GM18519 (cell line): ENCODE results near the gene CEACAM20.
A peak's percentile ranks its signal among the peaks of the same experiment; 100 is the strongest.
"Not testable (repeated sequence)": the region's sequence is repeated elsewhere in the genome, so short reads cannot be mapped to it uniquely, and the experiment has no call there.

Source experiments
- ATAC-seq: cut with Tn5 transposase; IDR thresholded peaks from one replicate; pipeline ENCODE4 v1.9.1; 2021; ENCODE audit warnings: mild to moderate bottlenecking, moderate library complexity; ENCODE audit not compliant: unreplicated experiment, low FRiP score

The CEACAM20 gene

DNA sequence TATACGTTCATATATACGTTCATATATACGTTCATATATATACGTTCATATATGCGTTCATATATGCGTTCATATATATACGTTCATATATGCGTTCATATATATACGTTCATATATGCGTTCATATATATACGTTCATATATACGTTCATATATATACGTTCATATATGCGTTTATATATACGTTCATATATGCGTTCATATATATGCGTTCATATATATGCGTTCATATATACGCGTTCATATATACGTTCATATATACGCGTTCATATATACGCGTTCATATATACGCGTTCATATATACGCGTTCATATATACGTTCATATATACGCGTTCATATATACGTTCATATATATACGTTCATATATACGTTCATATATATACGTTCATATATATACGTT, 21.5 kb upstream of the CEACAM20 start:
- not testable (repeated sequence) for ATAC-seq

DNA sequence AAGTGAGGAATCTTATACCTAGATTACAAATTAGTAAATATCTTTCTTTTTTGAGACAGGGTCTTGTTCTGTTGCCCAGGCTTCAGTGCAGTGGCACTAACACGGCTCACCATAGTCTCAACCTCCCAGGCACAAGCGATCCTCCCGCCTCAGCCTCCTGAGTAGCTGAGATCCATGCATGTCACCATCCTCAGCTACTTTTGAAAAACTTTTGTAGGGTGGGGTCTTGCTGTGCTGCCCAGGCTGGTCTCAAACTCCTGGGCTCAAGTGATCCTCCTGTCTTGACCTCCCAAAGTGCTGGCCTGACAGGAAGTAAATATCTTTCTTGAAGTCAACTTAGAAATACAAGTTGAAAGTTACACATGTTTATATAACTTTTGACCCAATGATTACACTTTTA, 20.0 kb upstream of the CEACAM20 start:
- no peak for ATAC-seq

DNA sequence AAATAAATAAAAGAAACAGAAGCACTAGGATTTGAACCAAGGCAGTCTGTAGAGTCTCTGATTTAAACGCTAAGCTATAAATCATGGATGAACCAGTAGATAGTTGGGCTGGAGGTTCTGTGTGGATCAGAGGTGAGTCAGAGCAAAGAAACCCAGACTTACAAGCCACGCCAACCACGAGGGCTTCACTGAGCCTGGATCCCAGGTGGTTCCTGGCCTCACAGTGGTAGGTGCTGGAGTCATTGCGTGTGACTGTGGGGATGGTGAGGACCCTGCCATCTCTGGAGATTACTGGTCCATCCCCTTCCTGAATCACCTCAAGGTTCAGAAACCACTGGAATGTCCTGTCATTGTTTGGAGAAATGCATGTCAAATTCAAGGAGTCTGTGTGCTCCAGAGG, 19.3 kb upstream of the CEACAM20 start:
- no peak for ATAC-seq

DNA sequence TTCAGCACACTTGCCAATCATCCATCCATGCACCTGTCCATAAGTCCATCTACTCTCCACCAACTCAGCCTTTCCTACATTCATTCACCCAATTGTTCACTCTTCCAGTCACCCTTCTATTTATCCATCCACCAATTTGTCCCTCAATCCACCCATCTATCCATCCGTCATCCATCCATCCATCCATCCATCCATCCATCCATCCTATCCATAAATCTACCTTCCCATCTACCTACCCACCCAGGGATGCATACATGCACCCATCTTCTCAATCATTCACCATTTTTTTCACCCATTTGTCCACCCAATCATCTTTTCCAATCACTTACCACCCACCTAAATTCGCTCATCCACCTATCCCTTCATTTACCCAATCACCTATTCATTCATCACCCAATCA, 14.6 kb upstream of the CEACAM20 start:
- ATAC-seq: no peak

DNA sequence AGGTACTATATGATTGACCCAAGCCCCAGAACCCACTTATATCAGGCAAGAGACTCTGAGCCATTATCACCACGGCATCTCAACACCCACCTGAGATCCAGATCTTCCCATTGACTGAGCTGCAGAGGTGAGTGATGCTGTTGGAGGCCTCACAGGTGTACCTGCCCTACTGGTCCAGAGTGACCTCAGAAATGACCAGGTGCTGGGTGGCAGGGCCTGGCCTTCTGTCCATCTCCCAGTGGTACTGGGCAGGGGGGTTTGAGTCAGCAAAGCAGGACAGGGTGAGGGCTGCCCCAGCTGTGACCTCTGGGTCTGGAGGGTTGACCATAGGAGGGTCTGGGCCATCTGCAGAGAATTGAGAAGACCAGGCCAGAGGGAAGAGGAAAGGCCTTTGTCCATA, 13.2 kb upstream of the CEACAM20 start:
- ATAC-seq: no peak

DNA sequence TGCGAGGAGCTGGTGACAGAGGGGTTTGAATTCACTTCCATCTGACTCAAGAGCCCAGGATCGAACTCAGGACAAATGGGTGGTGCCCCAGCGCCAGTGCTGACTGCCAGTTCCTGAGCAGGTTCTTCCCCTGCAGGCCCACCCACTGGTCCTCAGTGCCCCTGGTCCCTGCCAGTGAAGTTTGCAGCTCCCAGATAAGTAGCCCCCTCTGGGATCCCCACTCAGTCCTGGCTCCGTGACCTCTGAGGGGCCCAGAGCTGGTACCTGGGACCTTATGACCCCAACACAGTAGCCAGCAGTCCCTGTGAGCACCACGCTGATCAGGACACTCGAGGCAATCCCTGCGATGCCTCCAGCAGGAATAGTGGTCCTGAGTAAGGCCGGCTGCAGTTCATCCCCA, 11.3 kb upstream of the CEACAM20 start:
- no peak for ATAC-seq

DNA sequence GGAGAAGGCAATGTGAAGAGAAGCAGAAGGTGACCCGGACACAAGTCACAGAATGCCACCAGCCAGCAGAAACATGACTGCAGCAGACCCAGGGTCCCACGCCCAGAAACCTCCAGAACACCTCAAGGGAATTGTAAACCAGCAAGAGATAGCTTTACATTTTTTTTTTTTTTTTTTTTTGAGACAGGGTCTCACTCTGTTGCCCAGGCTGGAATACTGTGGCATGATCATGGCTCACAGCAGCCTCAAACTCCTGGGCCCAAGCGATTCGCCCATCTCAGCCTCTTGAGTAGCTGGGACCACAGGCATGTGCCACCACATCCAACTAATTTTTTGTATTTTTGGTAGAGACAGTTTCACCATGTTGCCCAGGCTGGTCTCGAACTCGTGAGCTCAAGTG, 10.5 kb upstream of the CEACAM20 start:
- no peak for ATAC-seq

DNA sequence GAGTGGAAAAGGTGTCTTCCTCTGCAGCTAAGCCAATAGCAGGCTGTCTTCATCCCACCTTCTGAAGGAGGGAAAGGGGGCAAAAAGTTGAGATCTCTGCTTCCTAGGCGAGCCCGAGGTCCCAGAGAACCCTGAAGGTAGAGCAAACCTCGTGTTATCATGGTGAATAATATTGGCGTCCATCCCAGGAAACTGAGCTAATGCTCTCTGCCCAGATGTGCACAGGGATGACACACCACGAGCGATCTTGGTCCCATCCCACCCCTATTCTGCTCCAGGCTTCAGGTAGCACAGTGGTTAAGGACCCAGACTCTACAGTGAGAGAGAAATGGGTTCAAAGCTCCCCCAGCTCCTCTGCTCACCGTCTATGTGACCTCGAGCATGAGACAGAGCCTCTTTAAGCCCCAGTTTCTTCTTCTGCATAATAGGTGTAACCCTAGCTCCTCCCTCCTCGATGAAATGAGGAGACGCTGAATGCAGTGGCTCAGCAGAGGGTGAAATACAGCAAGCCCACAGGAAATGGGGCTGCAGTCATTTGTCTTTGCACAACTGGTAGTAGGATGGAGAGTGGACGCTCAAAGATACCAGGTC, 9.9 kb upstream of the CEACAM20 start:
- ATAC-seq: no peak

DNA sequence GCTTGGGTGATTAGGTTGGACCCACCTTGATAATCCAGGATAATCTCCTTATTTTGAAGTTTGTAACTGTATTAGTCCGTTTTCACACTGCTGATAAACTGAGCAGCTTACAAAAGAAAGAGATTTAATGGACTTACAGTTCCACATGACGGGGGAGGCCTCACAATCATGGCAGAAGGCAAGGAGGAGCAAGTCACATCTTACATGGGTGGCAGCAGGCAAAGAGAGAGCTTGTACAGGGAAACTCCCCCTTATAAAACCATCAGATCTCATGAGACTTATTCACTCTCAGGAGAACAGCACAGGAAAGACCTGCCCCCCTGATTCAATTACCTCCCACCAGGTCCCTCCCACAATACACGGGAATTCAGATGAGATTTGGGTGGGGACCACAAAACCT, 5.9 kb upstream of the CEACAM20 start:
- ATAC-seq: not testable (repeated sequence)

DNA sequence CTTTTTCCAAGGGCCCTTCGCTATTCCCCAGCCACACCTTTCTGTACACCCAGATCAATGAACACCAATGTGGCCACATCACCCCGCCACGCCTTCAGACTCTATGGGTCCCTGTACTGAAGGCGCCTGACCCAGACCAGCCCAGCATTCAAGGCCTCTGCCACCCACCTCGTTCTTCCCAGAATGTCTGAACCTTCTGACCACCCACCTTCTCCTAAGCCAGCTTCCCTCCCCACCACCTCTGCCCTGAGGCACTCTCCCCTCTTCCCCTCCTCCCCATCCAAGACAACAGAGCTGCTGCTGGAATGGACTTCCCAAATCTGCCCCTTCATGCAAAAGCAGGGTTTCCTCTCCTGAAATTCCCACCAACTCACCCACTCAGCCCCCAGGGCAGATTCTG, 3.3 kb upstream of the CEACAM20 start:
- ATAC-seq: no peak

DNA sequence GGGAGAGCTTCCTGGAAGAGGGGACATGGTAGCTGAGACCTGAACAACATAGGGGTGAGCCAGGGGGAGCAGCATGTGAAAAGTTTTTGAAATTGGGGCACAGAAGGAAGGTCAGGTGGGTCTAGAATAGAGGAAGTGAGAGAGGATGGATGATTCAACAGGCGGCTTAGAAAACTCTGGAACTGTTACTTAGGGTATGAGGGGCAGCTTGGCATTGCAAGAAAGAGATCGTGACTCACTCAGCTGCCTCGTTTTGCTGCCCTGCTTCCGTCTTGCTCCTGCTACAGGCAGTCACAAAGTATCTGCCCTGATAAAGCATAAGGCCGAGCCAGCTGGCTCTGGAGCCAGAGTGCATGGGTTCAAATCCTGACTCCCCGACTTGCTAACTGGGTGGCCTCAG, 1.3 kb upstream of the CEACAM20 start:
- ATAC-seq: no peak

DNA sequence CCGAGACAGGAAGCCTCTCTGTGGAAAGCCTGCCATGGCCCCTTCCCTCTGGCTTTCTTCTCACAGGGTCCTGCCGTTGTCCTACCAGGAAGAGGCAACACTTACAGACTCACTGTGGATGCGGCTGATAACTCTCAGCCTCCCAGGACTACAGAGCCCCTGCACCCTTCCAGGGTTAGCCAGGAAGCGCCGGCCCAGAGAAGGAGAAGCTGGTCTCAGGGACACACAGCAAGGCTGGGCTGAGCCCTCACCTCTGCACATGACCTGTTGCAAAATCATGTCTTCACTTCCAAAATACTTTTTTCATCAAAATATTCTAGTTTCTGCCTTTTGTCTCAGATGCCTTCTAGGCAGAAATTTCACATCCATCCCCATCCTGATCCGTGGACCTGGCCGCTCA, 1.9 kb downstream of the CEACAM20 start:
- no peak for ATAC-seq

DNA sequence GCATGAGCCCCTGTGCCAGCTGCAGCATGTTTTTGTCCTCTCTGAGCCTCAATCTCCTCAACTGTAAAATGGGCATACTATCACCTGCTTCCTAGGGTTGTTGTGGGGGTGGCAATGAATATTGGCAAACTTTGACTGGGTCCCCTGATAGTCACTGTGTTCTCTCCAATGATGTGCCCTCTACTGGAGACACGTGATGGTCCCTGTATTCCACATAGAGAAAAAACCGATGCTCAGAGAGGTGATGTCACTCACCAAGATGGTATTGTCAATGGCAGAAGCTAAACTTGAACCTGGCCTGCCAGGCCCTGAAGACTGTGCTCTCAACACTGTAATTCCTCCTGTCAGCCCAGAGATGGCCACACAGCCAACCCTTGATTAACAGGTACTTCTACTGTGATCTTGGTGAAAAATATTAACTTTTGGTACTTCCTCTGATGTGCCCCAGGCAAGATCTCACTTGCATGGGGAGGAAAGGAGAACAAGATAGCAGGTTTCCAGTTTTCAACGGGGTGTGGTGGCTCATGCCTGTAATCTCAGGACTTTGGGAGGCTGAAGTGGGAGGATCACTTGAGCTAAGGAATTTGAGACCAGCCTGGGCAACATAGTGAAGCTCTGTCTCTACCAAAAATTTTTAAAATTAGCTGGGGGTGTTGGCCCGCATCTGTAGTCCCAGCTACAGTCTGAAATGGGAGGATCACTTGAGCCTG, 3.6 kb downstream of the CEACAM20 start:
- ATAC-seq: no peak

DNA sequence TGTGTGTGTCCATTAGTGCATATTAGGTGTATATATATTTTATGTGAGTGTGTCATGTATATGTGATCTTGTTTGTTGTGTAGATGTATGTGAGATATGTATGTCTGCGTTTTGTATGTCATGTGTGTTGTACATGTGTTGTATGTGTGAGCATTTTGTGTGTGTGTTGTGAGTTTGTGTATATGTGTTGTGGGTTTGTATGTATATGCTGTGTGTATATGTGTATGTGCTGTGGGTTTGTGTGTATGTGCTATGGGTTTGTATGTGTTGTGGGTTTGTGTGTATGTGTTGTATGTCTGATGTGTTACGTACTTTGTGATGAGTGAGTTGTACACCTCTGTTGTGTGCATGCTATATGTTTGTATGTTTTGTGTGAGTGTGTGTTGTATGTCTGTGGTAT, 8.1 kb downstream of the CEACAM20 start:
- no peak for ATAC-seq

DNA sequence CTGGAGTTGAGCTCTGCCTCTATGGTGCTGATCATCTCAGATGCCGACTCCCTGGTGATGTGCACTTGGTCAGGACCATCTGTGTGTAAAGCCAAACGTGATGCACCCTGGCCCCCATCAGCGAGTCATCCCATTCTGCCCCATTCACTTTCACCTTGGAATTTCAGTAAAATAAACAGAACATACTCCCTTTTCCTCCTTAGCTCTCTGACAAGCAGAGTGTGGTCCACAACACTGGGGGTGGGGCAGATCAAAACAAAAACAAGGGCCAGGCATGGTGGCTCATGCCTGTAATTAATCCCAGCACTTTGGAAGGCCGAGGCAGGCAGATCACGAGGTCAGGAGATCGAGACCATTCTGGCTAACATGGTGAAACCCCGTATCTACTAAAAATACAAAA, 12.3 kb downstream of the CEACAM20 start:
- ATAC-seq: no peak

DNA sequence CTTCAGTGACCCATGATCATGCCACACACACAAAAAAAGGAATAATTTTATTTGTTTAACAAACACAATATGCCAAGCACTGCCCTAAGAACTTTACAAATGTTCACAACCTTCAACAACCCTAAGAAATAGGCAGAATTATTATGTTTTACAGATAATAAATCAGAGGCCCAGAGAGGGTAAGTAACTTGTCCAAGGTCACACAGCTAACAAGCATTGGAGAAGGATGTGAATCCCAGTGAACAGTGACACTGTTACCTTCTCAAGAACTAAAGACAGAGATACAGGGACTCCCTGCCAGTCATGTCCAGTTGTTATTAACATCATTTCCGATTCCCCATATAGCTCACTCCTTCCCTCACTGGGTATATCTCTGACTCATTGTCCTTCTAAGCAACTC, 13.6 kb downstream of the CEACAM20 start:
- no peak for ATAC-seq

DNA sequence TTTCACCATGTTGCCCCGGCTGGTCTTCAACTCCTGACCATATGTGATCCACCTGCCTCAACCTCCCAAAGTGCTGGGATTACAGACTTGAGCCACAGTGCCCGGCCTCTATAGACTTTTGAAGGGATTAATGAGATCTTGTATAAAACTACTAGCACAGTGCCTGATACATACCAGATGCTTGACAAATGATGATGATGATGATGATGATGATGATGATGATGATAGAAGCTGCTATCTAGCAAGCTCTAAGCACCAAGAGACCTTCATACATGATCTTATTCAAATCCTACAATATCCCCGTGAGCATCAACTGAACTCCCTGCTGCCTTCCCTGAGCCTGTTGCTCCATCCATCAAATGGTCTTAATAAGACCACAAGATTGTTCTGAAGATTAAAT, 14.4 kb downstream of the CEACAM20 start:
- ATAC-seq: no peak

DNA sequence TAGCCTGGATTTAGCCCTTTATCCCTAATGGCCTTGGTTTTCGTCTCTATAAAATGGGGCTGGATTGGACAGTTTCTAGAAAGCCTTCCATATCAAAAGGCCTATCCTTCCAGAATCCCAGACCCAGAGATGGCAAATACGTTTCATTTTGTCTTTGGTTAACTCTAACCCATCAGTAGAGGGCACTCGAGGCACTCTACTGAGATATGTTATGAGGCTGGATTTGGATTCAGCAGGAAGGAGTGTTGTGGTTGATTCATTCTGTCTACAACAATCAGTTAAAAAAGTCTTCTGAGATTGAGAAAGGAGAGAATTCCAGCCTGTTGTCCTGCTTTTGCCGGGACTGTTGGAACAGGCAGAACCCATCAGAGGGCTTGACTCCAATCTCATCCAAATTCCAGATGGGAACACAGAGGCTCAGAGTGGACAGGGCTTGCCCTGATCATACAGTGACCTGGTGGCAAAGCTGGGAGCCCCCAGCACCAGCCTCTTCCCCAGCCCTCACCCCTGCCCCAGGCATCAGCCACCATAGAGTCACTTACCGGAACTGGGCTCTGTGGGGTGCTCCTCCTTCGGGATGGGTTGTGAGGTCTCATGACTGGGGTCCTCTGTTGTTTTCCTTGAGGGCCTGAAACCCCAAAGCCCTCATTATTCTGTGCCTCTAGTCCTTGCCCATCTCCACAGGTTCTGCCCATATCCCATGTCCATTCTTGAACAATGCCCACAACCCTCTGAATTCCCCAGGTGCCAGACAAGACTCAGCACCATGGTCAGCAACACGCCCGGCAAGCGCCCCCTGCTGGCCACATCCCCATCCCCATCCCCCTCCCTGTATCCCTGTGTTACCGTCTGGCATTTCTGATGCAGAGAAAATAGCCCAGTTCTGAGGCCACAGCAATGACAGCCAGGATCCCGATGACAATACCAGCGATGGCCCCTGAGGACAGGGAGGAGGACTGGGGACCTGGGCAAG, 16.9 kb downstream of the CEACAM20 start:
- ATAC-seq: no peak

DNA sequence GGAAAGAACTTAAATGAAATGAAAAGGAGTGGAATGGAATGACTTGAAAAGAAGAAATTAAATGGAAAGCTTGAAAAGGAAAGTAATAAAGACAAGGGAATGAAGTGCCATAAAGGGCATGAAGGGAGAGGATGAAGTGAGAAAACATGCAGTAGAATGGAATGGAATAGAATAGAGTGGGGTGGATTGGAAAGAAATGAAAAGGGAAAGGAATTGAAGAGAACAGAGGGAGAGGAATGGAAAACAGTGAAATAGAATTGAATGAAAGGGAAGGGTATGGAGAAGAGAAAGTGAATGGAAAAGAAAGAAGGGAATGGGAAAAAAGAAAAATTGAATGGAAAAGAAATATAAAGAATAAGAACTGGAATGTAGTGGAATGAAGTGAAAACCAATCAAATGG, 20.0 kb downstream of the CEACAM20 start:
- ATAC-seq: no peak

DNA sequence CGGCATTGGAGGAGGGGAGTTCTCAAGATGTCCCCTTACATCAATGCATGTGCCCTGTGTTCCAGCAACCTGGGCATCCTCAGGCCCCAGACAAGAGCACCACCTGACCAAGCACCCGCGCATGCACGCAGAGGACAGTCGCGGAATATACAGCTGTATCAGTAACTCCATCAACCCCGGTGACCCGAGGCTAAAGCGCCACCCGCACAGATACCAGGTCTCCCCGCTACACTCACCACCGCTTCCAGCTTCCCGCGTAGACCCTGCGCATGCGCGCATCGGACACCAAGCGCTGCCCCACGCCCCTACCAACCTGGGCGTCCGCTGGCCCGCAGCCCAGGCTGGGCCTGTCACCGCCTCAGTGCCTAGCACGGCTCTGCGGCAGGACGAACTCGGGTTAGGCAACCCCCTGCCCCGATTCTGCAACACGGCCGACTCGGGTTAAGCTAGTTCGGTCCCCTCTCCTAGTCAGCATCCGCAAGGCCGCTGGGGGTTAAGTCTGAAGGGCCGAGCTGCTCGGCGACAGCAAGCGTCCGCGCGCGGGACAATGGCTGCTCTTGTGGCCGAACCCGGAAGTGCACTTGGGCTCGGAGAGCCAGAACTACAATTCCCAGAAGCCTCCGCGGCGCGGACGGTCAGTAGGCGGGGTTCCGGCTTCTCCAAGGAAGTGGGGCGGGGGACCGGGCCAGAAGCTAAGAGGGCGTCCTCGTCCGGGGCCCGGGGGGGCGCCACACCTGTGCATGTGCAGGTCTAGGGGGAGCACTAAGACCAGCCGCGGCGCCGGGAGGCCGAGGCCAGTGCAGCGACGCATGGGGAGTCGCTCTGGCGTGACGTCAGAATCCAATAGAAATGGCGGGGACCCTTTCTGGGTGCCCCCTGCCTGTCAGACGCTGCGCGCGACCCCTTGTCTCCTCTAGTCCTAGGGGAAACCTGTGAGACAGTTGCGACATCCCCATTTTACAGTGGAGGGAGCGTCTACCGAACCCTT, 29.2 kb downstream of the CEACAM20 start, which contains the start of gene ZNF180:
TSS of gene ZNF180 (minus strand) at position 561 of the 988 bp plus-strand sequence. CDS start 3,188 bp downstream, outside the sequence.
- peak; percentile 83 for ATAC-seq
